HEK293 (cell line): Measurements from ENCODE around the gene OPA3.

Experiments
- CTCF ChIA-PET: fragments of 350-600 bp; formaldehyde crosslinking; extraction: SDS; loops from one replicate; lab custom pipeline; 2021; ENCODE audit warnings: antibody characterized with exemption; lab: Yijun Ruan, JAX
- POLR2A ChIA-PET: fragments of 300-600 bp; formaldehyde crosslinking; extraction: SDS; loops from one replicate; lab custom pipeline; 2020; ENCODE audit warnings: antibody characterized with exemption, inconsistent platforms; lab: Yijun Ruan, JAX
- H3K27ac ChIP-seq: fragments of 200-500 bp; sonication (Bioruptor generic); 2 replicates; pipeline ENCODE4 v1.5.1; 2014; ENCODE audit warnings: low read depth, low read length, control low read depth, inconsistent platforms; ENCODE audit errors: extremely low read depth
- H3K36me3 ChIP-seq, 2 experiments: fragments of 200-500 bp in 1 of 2; sonication (Bioruptor generic) in 1 of 2; 1 replicate in 1 of 2; 2 replicates in 1 of 2; pipeline ENCODE4 v1.5.1; 2014 to 2017; ENCODE audit warnings: inconsistent platforms in 2 of 2, low read length in 2 of 2; ENCODE audit not compliant: control insufficient read depth in 2 of 2, insufficient read depth in 1 of 2
- H3K4me1 ChIP-seq: fragments of 200-500 bp; sonication (Bioruptor generic); 2 replicates; pipeline ENCODE4 v1.5.1; 2014; ENCODE audit warnings: mild to moderate bottlenecking, low read length, inconsistent platforms; ENCODE audit not compliant: control insufficient read depth, insufficient read depth
- H3K4me3 ChIP-seq: 2 replicates; pipeline ENCODE4 v1.5.1; 2011; ENCODE audit warnings: low read depth, mild to moderate bottlenecking, control low read depth, low read length, moderate library complexity
- H3K9me3 ChIP-seq: fragments of 200-500 bp; sonication (Bioruptor generic); 2 replicates; pipeline ENCODE4 v1.5.1; 2014; ENCODE audit warnings: low read depth, low read length, inconsistent platforms; ENCODE audit not compliant: control insufficient read depth, insufficient read depth
- EGR2 ChIP-seq: fragments of 450-650 bp; formaldehyde crosslinking; IDR thresholded peaks from 2 replicates; pipeline ENCODE4 v1.5.1; 2016; ENCODE audit warnings: low read depth, missing biosample characterization, missing genetic modification characterization
- GLI4 ChIP-seq: fragments of 450-650 bp; formaldehyde crosslinking; IDR thresholded peaks from 2 replicates; pipeline ENCODE4 v1.5.1; 2016; ENCODE audit warnings: missing biosample characterization, missing genetic modification characterization
- MYNN ChIP-seq: fragments of 450-650 bp; formaldehyde crosslinking; IDR thresholded peaks from 2 replicates; pipeline ENCODE4 v1.5.1; 2016; ENCODE audit warnings: missing biosample characterization, missing genetic modification characterization, borderline replicate concordance
- SETDB1 ChIP-seq: IDR thresholded peaks from one replicate; pipeline ENCODE4 v1.6.1; 2017; ENCODE audit warnings: mild to moderate bottlenecking, low read length, moderate library complexity, mixed read lengths; ENCODE audit not compliant: insufficient read length
- YY1 ChIP-seq: fragments of 450-650 bp; formaldehyde crosslinking; IDR thresholded peaks from 2 replicates; pipeline ENCODE4 v1.5.1; 2018; ENCODE audit warnings: missing biosample characterization, missing genetic modification characterization
- ZBTB17 ChIP-seq: fragments of 450-650 bp; formaldehyde crosslinking; IDR thresholded peaks from 2 replicates; pipeline ENCODE4 v1.5.1; 2016; ENCODE audit warnings: missing biosample characterization, missing genetic modification characterization
- ZBTB8A ChIP-seq: fragments of 450-650 bp; formaldehyde crosslinking; IDR thresholded peaks from 2 replicates; pipeline ENCODE4 v1.5.1; 2016; ENCODE audit warnings: missing biosample characterization, missing genetic modification characterization
- ZFHX2 ChIP-seq: fragments of 450-650 bp; formaldehyde crosslinking; conservative IDR thresholded peaks from 2 replicates; pipeline ENCODE4 v1.5.1; 2016; ENCODE audit warnings: missing biosample characterization, missing genetic modification characterization
- ZFP41 ChIP-seq: fragments of 450-650 bp; formaldehyde crosslinking; IDR thresholded peaks from 2 replicates; pipeline ENCODE4 v1.5.1; 2016; ENCODE audit warnings: missing biosample characterization, missing genetic modification characterization, borderline replicate concordance
- ZNF121 ChIP-seq: fragments of 450-650 bp; formaldehyde crosslinking; IDR thresholded peaks from 2 replicates; pipeline ENCODE4 v1.5.1; 2016; ENCODE audit warnings: missing biosample characterization, missing genetic modification characterization
- ZNF16 ChIP-seq: fragments of 450-650 bp; formaldehyde crosslinking; IDR thresholded peaks from 2 replicates; pipeline ENCODE4 v1.5.1; 2016; ENCODE audit warnings: low read depth, missing biosample characterization, missing genetic modification characterization
- ZNF211 ChIP-seq: fragments of 450-650 bp; formaldehyde crosslinking; IDR thresholded peaks from 2 replicates; pipeline ENCODE4 v1.5.1; 2016; ENCODE audit warnings: low read depth, missing biosample characterization, missing genetic modification characterization
- ZNF23 ChIP-seq: fragments of 450-650 bp; formaldehyde crosslinking; IDR thresholded peaks from 2 replicates; pipeline ENCODE4 v1.5.1; 2016; ENCODE audit warnings: missing biosample characterization, missing genetic modification characterization, borderline replicate concordance
- ZNF239 ChIP-seq: fragments of 450-650 bp; formaldehyde crosslinking; IDR thresholded peaks from 2 replicates; pipeline ENCODE4 v1.5.1; 2016; ENCODE audit warnings: missing biosample characterization, missing genetic modification characterization
- ZNF426 ChIP-seq: fragments of 450-650 bp; formaldehyde crosslinking; IDR thresholded peaks from 2 replicates; pipeline ENCODE4 v1.5.1; 2017; ENCODE audit warnings: missing biosample characterization, missing genetic modification characterization, mild to moderate bottlenecking, inconsistent platforms, moderate library complexity
- ZNF449 ChIP-seq: fragments of 450-650 bp; formaldehyde crosslinking; IDR thresholded peaks from 2 replicates; pipeline ENCODE4 v1.5.1; 2017; ENCODE audit warnings: missing biosample characterization, mild to moderate bottlenecking, missing genetic modification characterization, moderate library complexity
- ZNF514 ChIP-seq: fragments of 450-650 bp; formaldehyde crosslinking; IDR thresholded peaks from 2 replicates; pipeline ENCODE4 v1.5.1; 2016; ENCODE audit warnings: missing biosample characterization, missing genetic modification characterization
- ZNF530 ChIP-seq: fragments of 450-650 bp; formaldehyde crosslinking; IDR thresholded peaks from 2 replicates; pipeline ENCODE4 v1.5.1; 2016; ENCODE audit warnings: low read depth, missing biosample characterization, missing genetic modification characterization
- ZNF558 ChIP-seq: fragments of 450-650 bp; formaldehyde crosslinking; IDR thresholded peaks from 2 replicates; pipeline ENCODE4 v1.5.1; 2016; ENCODE audit warnings: missing biosample characterization, missing genetic modification characterization
- ZNF645 ChIP-seq: fragments of 450-650 bp; formaldehyde crosslinking; IDR thresholded peaks from 2 replicates; pipeline ENCODE4; 2016; ENCODE audit warnings: missing biosample characterization, missing genetic modification characterization
- ZNF747 ChIP-seq: fragments of 450-650 bp; formaldehyde crosslinking; IDR thresholded peaks from 2 replicates; pipeline ENCODE4 v1.5.1; 2016; ENCODE audit warnings: missing biosample characterization, missing genetic modification characterization
- ZNF768 ChIP-seq: fragments of 450-650 bp; formaldehyde crosslinking; IDR thresholded peaks from 2 replicates; pipeline ENCODE4 v1.5.1; 2018; ENCODE audit warnings: missing biosample characterization, mild to moderate bottlenecking, missing genetic modification characterization
- ZSCAN16 ChIP-seq: fragments of 450-650 bp; formaldehyde crosslinking; IDR thresholded peaks from 2 replicates; pipeline ENCODE4 v1.5.1; 2016; ENCODE audit warnings: missing biosample characterization, missing genetic modification characterization
- ZSCAN30 ChIP-seq: fragments of 450-650 bp; IDR thresholded peaks from 2 replicates; pipeline ENCODE4 v1.5.1; 2018; ENCODE audit warnings: missing biosample characterization, mild to moderate bottlenecking, missing genetic modification characterization, moderate library complexity
- ZXDB ChIP-seq: fragments of 450-650 bp; formaldehyde crosslinking; IDR thresholded peaks from 2 replicates; pipeline ENCODE4 v1.5.1; 2016; ENCODE audit warnings: missing biosample characterization, missing genetic modification characterization

Gene OPA3

GRCh38 chr19:45485305-45486077, 99.1 kb downstream of the OPA3 start (continued):
- TF ChIP-seq ZNF16 (tag by site-specific recombination) = no peak
- no peak for TF ChIP-seq ZBTB8A (tag by site-specific recombination)
- no peak for TF ChIP-seq ZNF211 (tag by site-specific recombination)
- peak; percentile 49; the same call in 1 of the 2 replicates for TF ChIP-seq ZXDB (tag by site-specific recombination)
- no peak for TF ChIP-seq ZNF768 (tag by site-specific recombination)
- TF ChIP-seq ZNF558 = no peak
- TF ChIP-seq ZNF426 = no peak
- no peak for TF ChIP-seq SETDB1
- no peak for TF ChIP-seq ZNF239 (tag by site-specific recombination)
- peak; percentile 28; the same call in 1 of the 2 replicates for TF ChIP-seq ZSCAN30
- no peak for TF ChIP-seq GLI4
- TF ChIP-seq, all 188 proteins: peak for 34

- Histone ChIP-seq H3K4me1 (peaks cover 2% of the 10 kb centered on the region; the same call in 1 of the 2 replicates), H3K27ac (no peak overlapping the region), H3K9me3 (no peaks in the 10 kb centered on the region), H3K4me3 (no peak overlapping the region)
- POLR2A ChIA-PET = interaction anchor here (0.6 to 1.8 kb wide), 4 partner anchors 11 to 158 kb away, joined by 3 to 5 read pairs (median 4); partner anchors contain the start of gene PPP1R13L
- TF ChIP-seq ZSCAN16 = peak; percentile 83; the same call in 1 of the 2 replicates
- peak; percentile 89 for TF ChIP-seq ZBTB17 (tag by site-specific recombination)
- TF ChIP-seq ZNF514 (tag by site-specific recombination) = no peak
- no peak for TF ChIP-seq GLI4
- no peak for TF ChIP-seq ZNF449
- peak; percentile 98 for TF ChIP-seq EGR2 (tag by site-specific recombination)
- no peak for TF ChIP-seq ZNF747 (tag by site-specific recombination)
- TF ChIP-seq ZFHX2 (tag by site-specific recombination) = peak; percentile 95
- TF ChIP-seq ZNF23 (tag by site-specific recombination) = peak; percentile 93; the same call in 1 of the 2 replicates
- TF ChIP-seq MYNN (tag by site-specific recombination) = no peak
- TF ChIP-seq, all 188 proteins: peak for 5
- H3K36me3 ChIP-seq = no peaks in the 10 kb centered on the region; a peak in 1 of 3 replicates
- CTCF ChIA-PET = interaction anchor here (0.6 to 6.1 kb wide), 52 partner anchors 8 to 523 kb away, joined by 3 to 87 read pairs (median 6); partner anchors contain the start of genes FOSB, PPM1N, PPP1R37 and RTN2
These were observed 100.2 kb downstream of the OPA3 start for GRCh38 chr19:45484273-45484945.

- Histone ChIP-seq H3K27ac (no peak overlapping the region), H3K4me3 (no peak overlapping the region), H3K4me1 (peaks cover 2% of the 10 kb centered on the region; the same call in 1 of the 2 replicates), H3K36me3 (no peaks in the 10 kb centered on the region; a peak in 1 of 3 replicates)
- TF ChIP-seq YY1 (tag by site-specific recombination) (no peak), ZFP41 (tag by site-specific recombination) (no peak), ZNF530 (tag by site-specific recombination) (no peak), ZNF121 (tag by site-specific recombination) (peak; percentile 81; the same call in 1 of the 2 replicates), ZNF645 (tag by site-specific recombination) (no peak)
- TF ChIP-seq, all 188 proteins: peak for 1
- ChIA-PET CTCF (interaction anchor here (0.7 to 1.5 kb wide), 3 partner anchors 38 to 48 kb away, joined by 3 to 11 read pairs (median 6); no protein-coding TSS in a partner anchor), POLR2A (no interaction called here)
- no peaks in the 10 kb centered on the region for H3K9me3 ChIP-seq
These were observed 101.6 kb downstream of the OPA3 start for GRCh38 chr19:45483033-45483432.
